Subcutaneous adipose tissue (tissue), 4 donors: ENCODE measurements around the gene HSP90AB1. TPM values are rescaled to one million over a fixed set of nuclear protein-coding genes. Genes with fewer than 3 reads are reported as not detected.

Experiments
- CTCF ChIP-seq: fragments of 450-650 bp; IDR thresholded peaks from one replicate; pipeline ENCODE4 v1.5.1; 2016; ENCODE audit warnings: low read depth, mild to moderate bottlenecking, control low read depth, antibody characterized with exemption, moderate library complexity
- total RNA-seq, 4 donors: library from RNA; depleted of rRNA; stranded (reverse); fragments of >200 nt; gene quantifications; one replicate each; pipeline ENCODE4 v1.1.0, GENCODE V29; 2016

Gene HSP90AB1
- total RNA-seq, 4 donors from 2014 or later: 457 to 750 (median 477) TPM

DNA sequence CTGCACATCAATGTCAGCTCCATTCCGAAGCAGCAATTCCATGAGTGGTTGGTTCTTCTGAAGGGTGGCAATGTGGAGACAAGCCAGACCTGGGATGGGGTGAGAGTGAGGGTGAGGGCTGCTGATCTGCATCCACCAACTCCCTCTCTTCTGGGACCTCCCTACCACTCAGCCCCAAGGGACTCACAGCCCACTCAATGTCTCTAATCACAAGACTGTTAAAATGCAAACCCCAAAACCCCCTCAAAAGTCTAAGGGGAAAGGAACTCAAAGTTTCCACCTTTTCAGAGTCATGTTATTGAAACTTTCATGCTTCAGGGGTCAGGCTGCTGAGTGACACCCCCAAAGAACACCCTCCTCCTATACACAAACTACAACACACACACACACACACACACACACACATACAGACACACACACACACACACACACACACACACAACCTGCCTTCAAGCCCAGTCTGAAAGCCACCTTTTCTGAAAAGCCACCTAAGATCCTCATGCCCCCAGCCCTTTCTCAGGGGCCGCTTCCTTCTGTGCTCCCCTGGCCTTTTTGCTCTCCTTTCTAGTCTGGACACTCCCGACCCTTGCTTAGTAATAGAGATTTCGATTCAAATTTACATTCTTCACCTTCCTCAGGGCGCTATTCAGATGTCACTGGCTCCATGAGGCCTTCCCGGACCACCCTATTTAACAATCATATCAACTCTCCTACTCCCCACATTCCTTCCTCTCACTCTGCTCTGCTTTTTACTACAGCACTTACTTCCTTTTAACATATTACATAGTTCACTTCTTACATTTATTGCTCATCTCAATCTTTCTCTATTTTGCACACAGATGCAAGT, 13.8 kb downstream of the HSP90AB1 start:
- TF ChIP-seq CTCF: no peak

DNA sequence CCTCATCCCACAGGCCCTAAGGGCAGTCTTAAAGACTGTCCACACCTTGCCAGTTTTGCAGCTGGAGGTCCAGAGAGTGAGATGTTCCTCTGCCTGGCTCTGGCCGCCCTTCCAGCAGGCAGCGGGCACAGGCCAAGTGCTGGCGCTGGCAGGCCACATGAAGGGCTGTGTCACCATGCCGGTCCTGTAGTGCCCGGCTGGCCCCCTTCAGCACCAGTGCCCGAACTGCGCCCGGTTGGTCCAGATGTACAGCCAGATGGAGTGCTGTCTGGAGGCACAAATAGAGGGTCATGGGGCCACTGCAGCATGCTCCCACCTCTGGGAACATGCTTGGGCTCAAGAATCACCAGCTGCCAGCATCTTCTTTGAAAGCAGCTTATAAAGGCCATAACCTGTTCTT, 14.7 kb downstream of the HSP90AB1 start:
- TF ChIP-seq CTCF: no peak

GRCh38 chr6:44262467-44263353, 15.8 kb downstream of the HSP90AB1 start:
- TF ChIP-seq CTCF: no peak

- TF ChIP-seq CTCF: no peak
These were observed 16.6 kb downstream of the HSP90AB1 start for GRCh38 chr6:44263354-44264100.

- no peak for TF ChIP-seq CTCF
These were observed 17.5 kb downstream of the HSP90AB1 start for GRCh38 chr6:44264154-44265006.

DNA sequence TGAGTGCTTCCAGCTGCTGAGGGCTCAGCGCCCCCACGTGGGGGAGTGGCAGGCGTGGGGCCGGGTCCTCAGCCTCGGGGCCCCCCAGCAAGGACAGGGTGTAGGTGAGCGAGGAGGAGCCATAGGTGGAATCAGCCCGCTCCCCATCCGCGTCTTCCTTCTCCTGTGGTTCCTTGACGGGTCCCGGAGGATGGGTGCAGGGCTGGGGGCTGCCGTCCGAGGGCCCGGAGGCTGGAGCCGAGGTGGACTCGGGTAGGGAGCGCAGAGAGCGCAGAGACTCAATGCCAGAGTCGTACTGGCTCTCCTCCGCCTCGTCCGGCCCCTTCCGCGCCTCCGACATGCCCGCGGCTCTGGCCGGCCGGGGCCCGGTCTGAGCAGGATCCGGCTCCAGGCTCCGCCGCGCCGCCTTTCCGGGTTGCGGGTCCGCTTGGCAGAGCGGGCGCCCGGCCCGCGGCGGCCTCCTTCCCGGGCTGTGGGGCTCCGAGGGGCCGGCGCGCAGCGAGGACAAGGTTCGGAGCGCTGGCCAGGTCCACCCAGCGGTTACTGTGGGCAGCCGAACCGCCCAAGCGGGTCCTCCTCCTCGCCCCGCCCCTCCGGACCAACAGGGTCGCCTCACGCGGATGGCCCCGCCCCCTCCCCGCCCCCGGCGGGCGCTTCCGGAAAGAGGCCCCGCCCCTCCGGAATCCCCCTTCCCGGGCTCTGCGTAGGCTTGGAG, 18.3 kb downstream of the HSP90AB1 start, which contains the start of gene NFKBIE:
TSS of gene NFKBIE (minus strand) at position 545 of the 715 bp plus-strand sequence. CDS start at position 340, 205 bp downstream.
- TF ChIP-seq CTCF: no peak
